AG04450 (cell line): ENCODE measurements around the gene DHRS1. TPM values are rescaled to one million over a fixed set of nuclear protein-coding genes. Genes with fewer than 3 reads are reported as not detected.

Source experiments
- CTCF ChIA-PET: fragments of 300-600, 350-600 bp; formaldehyde crosslinking; extraction: SDS; loops from one replicate; lab custom pipeline; 2022; ENCODE audit warnings: antibody characterized with exemption, inconsistent platforms; lab: Charles Lee
- POLR2A ChIA-PET: fragments of 350-600 bp; formaldehyde crosslinking; extraction: SDS; loops from one replicate; lab custom pipeline; 2021; ENCODE audit warnings: antibody characterized with exemption, inconsistent platforms; lab: Yijun Ruan, JAX
- DNase-seq: peaks from one replicate; pipeline ENCODE4 v3.0.0-alpha.2; 2011; ENCODE audit warnings: low read depth, low spot score
- H3K27ac ChIP-seq: one replicate; pipeline ENCODE4 v1.5.1; 2012; ENCODE audit warnings: low read depth, low read length, control low read depth
- H3K27me3 ChIP-seq: one replicate; pipeline ENCODE4 v1.6.0; 2012; ENCODE audit warnings: low read length; ENCODE audit not compliant: control insufficient read depth, insufficient read depth
- H3K4me3 ChIP-seq: 2 replicates; pipeline ENCODE4 v1.5.1; 2011; ENCODE audit warnings: mild to moderate bottlenecking, low read depth, low read length, control low read depth
- H3K9me3 ChIP-seq: 2 replicates; pipeline ENCODE4 v1.5.1; 2012; ENCODE audit warnings: low read length; ENCODE audit not compliant: control insufficient read depth, insufficient read depth
- polyA plus RNA-seq: library from polyadenylated mRNA; depleted of rRNA; stranded (reverse); fragments of >200 nt; gene quantifications from 2 replicates; pipeline ENCODE4 v1.2.3, GENCODE V29; 2011
- TF ChIP-seq, protein P1 (sequence below): IDR thresholded peaks from 2 replicates; pipeline ENCODE4 v1.5.1; 2011; ENCODE audit warnings: low read depth, low read length, control low read depth, inconsistent platforms

Gene DHRS1
- polyA plus RNA-seq, 1 experiment: 33.8 TPM

DNA sequence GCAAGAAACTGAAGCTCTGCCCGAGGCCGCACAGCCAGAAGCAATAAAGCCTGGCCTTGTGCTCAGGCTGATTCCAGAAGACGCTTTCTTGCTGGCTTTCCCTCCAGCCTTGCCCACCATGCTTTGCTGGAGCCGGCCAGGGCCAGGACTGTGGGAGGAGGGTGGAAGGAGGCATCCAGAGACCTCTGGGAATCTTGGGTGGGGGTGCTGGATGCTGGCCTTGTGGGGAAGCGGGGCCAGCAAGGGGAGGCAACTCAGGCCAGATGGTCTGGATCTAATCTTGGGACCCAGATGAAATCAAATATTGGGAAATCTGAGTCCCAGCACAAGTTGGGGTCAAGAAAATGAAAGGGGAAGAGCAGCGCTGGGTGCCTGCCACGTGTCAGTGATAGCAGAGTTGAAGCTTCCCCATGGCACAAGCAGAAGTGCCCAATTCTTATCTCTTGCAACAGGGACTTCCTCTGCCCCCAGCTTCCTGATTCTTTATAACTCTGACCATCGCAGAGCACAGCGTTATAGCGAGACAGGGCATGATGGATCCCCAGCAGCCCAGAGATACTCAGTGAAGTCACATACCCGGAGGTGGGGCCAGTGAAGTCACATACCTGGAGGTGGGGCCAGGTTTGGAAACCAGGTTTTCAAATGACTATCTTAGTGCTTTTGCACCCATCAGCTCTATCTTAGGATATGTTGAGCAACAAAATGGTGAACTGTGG lies 21.8 kb downstream of the DHRS1 start:
- H3K27me3 ChIP-seq: no peaks in the 10 kb centered on the region
- H3K9me3 ChIP-seq: no peaks in the 10 kb centered on the region
- POLR2A ChIA-PET: no interaction called here
- H3K4me3 ChIP-seq: no peak overlapping the region
- H3K27ac ChIP-seq: no peak overlapping the region
- CTCF ChIA-PET: interaction anchor here (0.7 to 1.5 kb wide), 2 partner anchors 19 to 30 kb away, joined by 3 to 4 read pairs; partner anchors contain the start of gene CIDEB
- TF ChIP-seq, protein P1, sequence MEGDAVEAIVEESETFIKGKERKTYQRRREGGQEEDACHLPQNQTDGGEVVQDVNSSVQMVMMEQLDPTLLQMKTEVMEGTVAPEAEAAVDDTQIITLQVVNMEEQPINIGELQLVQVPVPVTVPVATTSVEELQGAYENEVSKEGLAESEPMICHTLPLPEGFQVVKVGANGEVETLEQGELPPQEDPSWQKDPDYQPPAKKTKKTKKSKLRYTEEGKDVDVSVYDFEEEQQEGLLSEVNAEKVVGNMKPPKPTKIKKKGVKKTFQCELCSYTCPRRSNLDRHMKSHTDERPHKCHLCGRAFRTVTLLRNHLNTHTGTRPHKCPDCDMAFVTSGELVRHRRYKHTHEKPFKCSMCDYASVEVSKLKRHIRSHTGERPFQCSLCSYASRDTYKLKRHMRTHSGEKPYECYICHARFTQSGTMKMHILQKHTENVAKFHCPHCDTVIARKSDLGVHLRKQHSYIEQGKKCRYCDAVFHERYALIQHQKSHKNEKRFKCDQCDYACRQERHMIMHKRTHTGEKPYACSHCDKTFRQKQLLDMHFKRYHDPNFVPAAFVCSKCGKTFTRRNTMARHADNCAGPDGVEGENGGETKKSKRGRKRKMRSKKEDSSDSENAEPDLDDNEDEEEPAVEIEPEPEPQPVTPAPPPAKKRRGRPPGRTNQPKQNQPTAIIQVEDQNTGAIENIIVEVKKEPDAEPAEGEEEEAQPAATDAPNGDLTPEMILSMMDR: no peak
- no peak for DNase-seq

DNA sequence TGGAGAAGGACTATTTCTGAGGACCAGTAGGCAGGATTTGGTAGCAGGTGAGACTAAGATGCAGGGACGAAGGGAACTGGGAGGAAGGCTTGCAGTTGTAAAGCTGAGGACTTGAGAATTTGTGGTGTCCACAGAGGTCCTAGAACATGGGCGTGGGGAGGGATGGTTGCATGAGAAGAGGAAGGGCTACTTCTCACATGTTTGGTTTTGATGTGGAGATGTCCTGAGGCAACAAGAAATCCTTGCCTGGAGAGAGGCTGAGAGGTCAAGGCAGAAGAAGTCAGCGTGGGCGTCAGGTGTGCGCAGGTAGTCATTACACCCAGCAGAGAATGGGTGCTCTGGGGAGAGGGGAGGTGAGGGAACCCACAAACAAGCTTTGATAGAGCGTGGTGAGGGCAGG lies 22.5 kb downstream of the DHRS1 start:
- Histone ChIP-seq H3K9me3 (no peaks in the 10 kb centered on the region), H3K27ac (no peak overlapping the region), H3K27me3 (no peaks in the 10 kb centered on the region), H3K4me3 (no peak overlapping the region)
- no peak for DNase-seq
- CTCF ChIA-PET: no interaction called here
- TF ChIP-seq, protein P1: no peak
- POLR2A ChIA-PET: no interaction called here

DNA sequence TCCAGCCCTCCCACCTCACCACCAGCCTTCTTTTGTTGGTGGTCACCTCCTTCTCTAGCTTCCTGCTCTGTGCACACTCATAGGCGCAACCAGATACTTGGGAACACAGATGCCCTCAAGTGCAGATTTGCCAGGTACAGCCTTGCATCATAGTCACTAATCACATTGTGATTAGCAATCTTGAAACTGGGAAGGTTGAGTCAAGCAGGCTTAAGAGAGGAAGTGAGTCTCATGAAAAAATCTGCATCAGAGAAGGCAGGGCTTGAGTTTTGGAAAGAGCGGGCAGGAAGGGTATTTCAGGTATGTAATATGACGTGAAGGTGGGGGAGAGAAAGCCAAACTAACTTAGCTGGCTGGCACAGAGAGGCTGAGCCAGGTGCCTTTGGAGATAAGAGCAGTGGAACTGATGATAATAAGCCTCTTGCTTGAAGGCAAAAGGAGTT lies 25.5 kb downstream of the DHRS1 start:
- POLR2A ChIA-PET: no interaction called here
- CTCF ChIA-PET: interaction anchor here (1.7 kb wide), 1 partner anchor 34 kb away, joined by 8 read pairs; the partner anchor contains the start of gene CIDEB
- no peak overlapping the region for H3K27ac ChIP-seq
- H3K27me3 ChIP-seq: no peaks in the 10 kb centered on the region
- no peak overlapping the region for H3K4me3 ChIP-seq
- no peak for DNase-seq
- TF ChIP-seq, protein P1: no peak
- H3K9me3 ChIP-seq: no peaks in the 10 kb centered on the region

DNA sequence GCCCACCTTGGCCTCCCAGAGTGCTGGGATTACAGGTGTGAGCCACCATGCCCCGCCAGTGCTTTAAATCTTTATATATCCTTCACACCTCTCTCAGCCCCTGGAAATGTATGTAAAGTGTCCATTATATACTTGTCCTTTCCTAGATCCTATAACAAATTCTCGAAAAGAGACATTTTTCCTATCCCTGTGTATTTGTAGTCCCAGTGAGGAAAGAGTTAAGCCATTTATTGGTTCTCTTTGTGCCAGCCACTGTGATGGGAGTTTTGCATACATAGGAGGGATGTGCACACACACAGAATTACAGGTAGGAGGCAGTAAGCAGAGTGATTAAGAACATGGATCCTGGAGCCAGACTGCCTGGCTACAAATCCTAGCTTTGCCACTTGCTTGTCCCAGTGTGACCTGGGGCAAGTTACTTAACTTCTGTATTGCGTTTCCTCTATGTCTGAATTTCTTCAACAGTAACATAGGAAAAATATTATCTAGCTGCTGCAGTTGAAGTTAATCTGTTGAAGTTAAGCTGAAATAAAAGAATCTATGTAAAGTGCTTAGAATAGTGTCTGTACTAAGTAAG lies 26.1 kb downstream of the DHRS1 start:
- Histone ChIP-seq H3K4me3 (no peak overlapping the region), H3K9me3 (no peaks in the 10 kb centered on the region), H3K27me3 (no peaks in the 10 kb centered on the region), H3K27ac (no peak overlapping the region)
- CTCF ChIA-PET: interaction anchor here (1.7 kb wide), 1 partner anchor 34 kb away, joined by 8 read pairs; the partner anchor contains the start of gene CIDEB
- TF ChIP-seq, protein P1: 0 out of 2 replicates have a peak, but pooled peaks have one; percentile 11
- POLR2A ChIA-PET: no interaction called here
- DNase-seq: no peak

DNA sequence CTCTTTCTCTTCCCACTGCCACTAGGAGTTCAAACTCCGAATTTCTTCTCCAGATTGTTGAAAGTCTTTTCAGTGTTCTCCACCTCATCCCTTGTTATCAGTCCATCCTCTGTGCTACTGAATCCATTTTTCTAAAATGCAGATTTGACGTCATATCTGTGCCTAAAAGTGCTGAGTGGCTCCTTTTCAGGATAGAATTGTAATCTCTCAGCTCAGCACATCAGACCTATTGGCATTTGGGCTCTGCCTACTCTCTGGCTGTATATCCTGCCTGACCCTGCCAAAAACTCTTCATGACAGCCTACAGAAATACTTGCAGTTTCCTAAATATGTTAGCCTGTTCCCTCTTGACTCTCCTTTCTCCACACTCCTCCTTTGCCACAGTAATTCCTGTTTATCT lies 27.1 kb downstream of the DHRS1 start:
- H3K27me3 ChIP-seq: no peaks in the 10 kb centered on the region
- ChIA-PET CTCF (interaction anchor here (0.6 to 3.0 kb wide), 6 partner anchors 15 to 159 kb away, joined by 3 to 19 read pairs (median 8); partner anchors contain the start of gene TINF2), POLR2A (interaction anchor here (1.0 kb wide), 1 partner anchor 77 kb away, joined by 3 read pairs; the partner anchor contains the start of gene TM9SF1)
- no peaks in the 10 kb centered on the region for H3K9me3 ChIP-seq
- TF ChIP-seq, protein P1: no peak
- H3K27ac ChIP-seq: no peak overlapping the region
- DNase-seq: no peak
- no peak overlapping the region for H3K4me3 ChIP-seq
